Measurements from ENCODE around the gene TUSC2. TPM values are rescaled to one million over a fixed set of nuclear protein-coding genes. Genes with fewer than 3 reads are reported as not detected.

The TUSC2 gene
- total RNA-seq, 2 donors from 2014 or later: 12.9 to 31.6 TPM

DNA sequence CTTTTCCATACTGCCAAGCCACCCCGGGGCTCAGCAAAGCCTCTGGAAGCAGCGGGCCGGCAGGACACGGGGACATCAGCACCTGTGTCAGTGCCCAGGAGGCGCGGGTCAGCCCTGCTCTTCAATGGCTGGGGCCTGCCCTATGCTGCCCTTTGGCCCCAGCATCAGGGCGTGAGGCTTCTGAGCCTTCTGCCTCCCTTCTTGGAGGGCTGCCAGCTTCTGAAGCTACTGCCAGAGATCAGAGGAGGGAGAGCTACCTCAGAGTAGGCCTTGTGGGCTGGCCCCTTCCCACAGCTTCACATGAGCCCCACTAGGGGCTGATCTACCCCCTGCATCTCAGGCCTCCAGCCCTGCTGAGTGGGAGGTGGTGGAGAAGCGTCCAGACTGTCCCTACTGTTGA lies 44.3 kb upstream of the TUSC2 start:
- ATAC-seq: no peak
- WGBS, 2 donors: 39 to 50% methylated on average over 4 to 8 of the region's 8 CpGs

DNA sequence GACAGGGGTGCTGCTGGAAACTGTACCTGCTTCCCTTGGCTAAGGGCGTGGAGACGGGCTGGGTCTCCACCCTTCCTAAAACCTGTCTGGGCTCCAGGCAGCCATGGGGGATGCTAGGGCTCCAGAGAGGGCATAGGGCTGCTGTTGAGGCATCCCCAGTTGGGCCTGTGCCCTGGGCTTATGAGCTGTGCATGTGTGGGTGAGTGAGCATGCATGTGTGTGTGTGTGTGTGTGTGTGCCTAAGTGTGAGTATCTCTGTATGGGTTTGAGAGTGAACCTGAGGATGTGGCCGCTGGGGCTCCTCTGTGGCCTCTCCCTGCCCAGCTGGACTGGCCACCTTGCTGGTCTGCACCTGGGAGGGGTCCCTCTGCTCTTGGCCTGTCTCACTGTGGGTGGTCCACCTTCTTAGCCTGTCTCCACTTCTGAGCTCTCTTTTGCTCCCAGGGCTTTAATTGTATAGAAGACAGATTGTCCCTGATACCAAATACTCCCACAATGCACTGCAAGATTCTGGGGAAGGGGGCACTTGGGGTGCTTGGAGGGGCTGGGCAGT lies 43.2 kb upstream of the TUSC2 start:
- H3K36me3 ChIP-seq (replicated peaks in 1 of 2; ENCODE audit: insufficient read depth in 1 of 2, low read depth in 2 of 2): no peaks in the 10 kb centered on the region
- peaks cover 12% of the 10 kb centered on the region for H3K4me1 ChIP-seq
- H3K4me3 ChIP-seq: no peak overlapping the region
- 62 to 92% methylated on average over 3 of the region's 3 CpGs for WGBS, 2 donors
- no peak for DNase-seq
- H3K9me3 ChIP-seq: no peaks in the 10 kb centered on the region
- H3K27me3 ChIP-seq: no peaks in the 10 kb centered on the region
- intact Hi-C loops (cut with DNase I): no loop called here
- ATAC-seq: no peak
- no peak for TF ChIP-seq POLR2A (IDR thresholded peaks at IDR 0.05)
- TF ChIP-seq, protein P1, sequence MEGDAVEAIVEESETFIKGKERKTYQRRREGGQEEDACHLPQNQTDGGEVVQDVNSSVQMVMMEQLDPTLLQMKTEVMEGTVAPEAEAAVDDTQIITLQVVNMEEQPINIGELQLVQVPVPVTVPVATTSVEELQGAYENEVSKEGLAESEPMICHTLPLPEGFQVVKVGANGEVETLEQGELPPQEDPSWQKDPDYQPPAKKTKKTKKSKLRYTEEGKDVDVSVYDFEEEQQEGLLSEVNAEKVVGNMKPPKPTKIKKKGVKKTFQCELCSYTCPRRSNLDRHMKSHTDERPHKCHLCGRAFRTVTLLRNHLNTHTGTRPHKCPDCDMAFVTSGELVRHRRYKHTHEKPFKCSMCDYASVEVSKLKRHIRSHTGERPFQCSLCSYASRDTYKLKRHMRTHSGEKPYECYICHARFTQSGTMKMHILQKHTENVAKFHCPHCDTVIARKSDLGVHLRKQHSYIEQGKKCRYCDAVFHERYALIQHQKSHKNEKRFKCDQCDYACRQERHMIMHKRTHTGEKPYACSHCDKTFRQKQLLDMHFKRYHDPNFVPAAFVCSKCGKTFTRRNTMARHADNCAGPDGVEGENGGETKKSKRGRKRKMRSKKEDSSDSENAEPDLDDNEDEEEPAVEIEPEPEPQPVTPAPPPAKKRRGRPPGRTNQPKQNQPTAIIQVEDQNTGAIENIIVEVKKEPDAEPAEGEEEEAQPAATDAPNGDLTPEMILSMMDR (IDR thresholded peaks at IDR 0.05): no peak
- no peak overlapping the region for H3K27ac ChIP-seq

More for the DNA sequence above, 44.3 kb upstream of the TUSC2 start:
- no peak overlapping the region for H3K4me3 ChIP-seq
- H3K27ac ChIP-seq: no peak overlapping the region
- H3K27me3 ChIP-seq: no peaks in the 10 kb centered on the region
- H3K9me3 ChIP-seq: no peaks in the 10 kb centered on the region
- TF ChIP-seq POLR2A (IDR thresholded peaks at IDR 0.05): no peak
- TF ChIP-seq, protein P1 (IDR thresholded peaks at IDR 0.05): no peak
- H3K36me3 ChIP-seq (replicated peaks in 1 of 2; ENCODE audit: insufficient read depth in 1 of 2, low read depth in 2 of 2): no peaks in the 10 kb centered on the region
- intact Hi-C loops (cut with DNase I): no loop called here
- peaks cover 1% of the 10 kb centered on the region for H3K4me1 ChIP-seq
- no peak for DNase-seq

DNA sequence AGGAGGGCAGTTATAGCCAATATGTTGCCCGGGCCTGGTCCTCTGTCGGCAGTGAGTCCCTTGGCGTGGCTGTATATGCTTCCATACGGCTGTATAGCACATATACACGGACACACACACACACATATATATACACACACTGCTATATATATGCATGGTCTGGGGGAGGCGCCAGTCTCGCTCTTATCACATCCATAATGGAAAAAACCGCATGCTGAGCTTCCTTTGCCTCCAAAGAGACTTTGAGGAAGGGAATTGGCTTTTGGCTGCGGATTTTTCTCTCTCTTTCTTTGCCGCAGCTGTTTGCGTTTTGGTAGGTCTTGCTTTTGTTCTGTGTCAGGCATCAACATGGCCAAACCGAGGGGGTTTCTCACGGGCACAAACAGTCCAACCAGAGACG lies 42.6 kb upstream of the TUSC2 start:
- H3K9me3 ChIP-seq: no peaks in the 10 kb centered on the region
- intact Hi-C loops (cut with DNase I): no loop called here
- peaks cover 19% of the 10 kb centered on the region for H3K4me1 ChIP-seq
- no peak overlapping the region for H3K27ac ChIP-seq
- DNase-seq (no peak), ATAC-seq (no peak)
- H3K36me3 ChIP-seq (replicated peaks in 1 of 2; ENCODE audit: insufficient read depth in 1 of 2, low read depth in 2 of 2): no peaks in the 10 kb centered on the region
- 49 to 55% methylated on average over 11 to 14 of the region's 14 CpGs for whole genome bisulfite sequencing, 2 donors
- H3K27me3 ChIP-seq: no peaks in the 10 kb centered on the region
- no peak overlapping the region for H3K4me3 ChIP-seq
- TF ChIP-seq, protein P1 (IDR thresholded peaks at IDR 0.05): no peak
- no peak for TF ChIP-seq POLR2A (IDR thresholded peaks at IDR 0.05)

DNA sequence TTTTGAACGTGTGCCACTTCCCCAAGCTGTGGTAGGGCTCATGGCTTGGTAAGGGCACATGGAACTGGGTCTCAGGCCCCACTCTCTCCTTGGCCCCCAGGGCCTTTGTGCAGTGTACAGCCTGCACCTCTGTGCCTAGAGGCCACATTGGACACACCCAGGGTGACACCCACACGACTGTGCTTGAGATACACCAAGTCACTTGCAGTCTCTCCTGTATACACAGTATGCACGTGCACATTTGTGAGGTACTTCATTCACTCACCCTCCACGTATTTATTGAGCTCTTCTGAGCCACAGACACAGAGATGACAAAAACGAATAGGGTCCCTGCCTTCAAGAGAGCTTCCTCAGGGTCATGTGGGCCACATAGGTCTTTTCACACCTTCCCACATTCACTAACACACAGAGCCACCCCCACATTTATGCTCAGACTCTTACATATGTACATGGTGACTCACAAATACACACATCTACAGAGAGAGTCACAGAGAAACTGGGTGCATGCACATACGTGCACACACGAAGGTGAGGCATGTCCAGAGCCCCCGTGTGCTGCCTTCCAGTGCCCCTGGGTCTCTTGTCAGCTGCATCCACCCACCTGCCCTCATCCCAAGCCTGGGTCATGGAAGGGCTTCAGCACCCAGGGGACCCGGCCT lies 41.1 kb upstream of the TUSC2 start:
- DNase-seq (no peak), ATAC-seq (no peak)
- intact Hi-C loops (cut with DNase I): no loop called here
- no peak overlapping the region for H3K27ac ChIP-seq
- H3K9me3 ChIP-seq: no peaks in the 10 kb centered on the region
- 55 to 59% methylated on average over 9 of the region's 9 CpGs for WGBS, 2 donors
- no peak overlapping the region for H3K4me3 ChIP-seq
- H3K36me3 ChIP-seq (replicated peaks in 1 of 2; ENCODE audit: insufficient read depth in 1 of 2, low read depth in 2 of 2): no peaks in the 10 kb centered on the region
- TF ChIP-seq, protein P1 (IDR thresholded peaks at IDR 0.05): no peak
- TF ChIP-seq POLR2A (IDR thresholded peaks at IDR 0.05): no peak
- no peaks in the 10 kb centered on the region for H3K27me3 ChIP-seq
- peaks cover 29% of the 10 kb centered on the region for H3K4me1 ChIP-seq

DNA sequence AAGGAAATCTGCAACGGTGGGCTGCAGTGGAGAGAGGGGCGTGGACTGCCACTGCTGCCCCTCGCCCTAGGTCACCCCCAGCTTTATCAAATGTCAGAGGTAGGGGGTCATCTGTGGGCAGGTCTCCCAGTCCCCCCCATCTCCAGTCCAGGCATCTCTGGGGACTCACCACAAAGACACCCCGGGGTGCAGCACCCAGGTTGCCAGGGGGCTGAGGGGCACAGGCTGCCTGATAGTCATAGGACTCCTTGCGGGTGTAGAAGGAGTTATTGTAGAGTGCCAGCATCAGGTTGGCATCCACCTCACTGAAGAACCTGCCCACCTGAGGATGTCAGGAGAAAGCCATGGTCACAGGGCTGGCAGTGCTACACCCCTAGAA lies 37.8 kb upstream of the TUSC2 start:
- WGBS, 2 donors: 54 to 86% methylated on average over 1 to 5 of the region's 5 CpGs
- Histone ChIP-seq H3K27me3 (no peaks in the 10 kb centered on the region), H3K27ac (peak overlapping the region in 3 of 4 donors; percentile 57 to 79 (median 69)), H3K9me3 (no peaks in the 10 kb centered on the region), H3K4me3 (peak overlapping the region; percentile 47 to 48), H3K36me3 (replicated peaks in 1 of 2; ENCODE audit: insufficient read depth in 1 of 2, low read depth in 2 of 2) (no peaks in the 10 kb centered on the region), H3K4me1 (peaks cover 30% of the 10 kb centered on the region)
- DNase-seq (no peak), ATAC-seq (no peak)
- intact Hi-C loops (cut with DNase I): no loop called here
- TF ChIP-seq, protein P1 (IDR thresholded peaks at IDR 0.05): no peak
- no peak for TF ChIP-seq POLR2A (IDR thresholded peaks at IDR 0.05)
